HG03439 (cell line): ENCODE data around the gene ARHGEF17.

Experiments used
- ATAC-seq: cut with Tn5 transposase; IDR thresholded peaks from one replicate; pipeline ENCODE4 v1.9.1; 2021; ENCODE audit warnings: mild to moderate bottlenecking, moderate library complexity; ENCODE audit not compliant: unreplicated experiment

The ARHGEF17 gene

GRCh38 chr11:73292525-73292894 lies 15.6 kb upstream of the ARHGEF17 start:
- no peak for ATAC-seq

- no peak for ATAC-seq
These were observed 14.6 kb upstream of the ARHGEF17 start for GRCh38 chr11:73293356-73293936.

- ATAC-seq = no peak
These were observed 13.5 kb upstream of the ARHGEF17 start for GRCh38 chr11:73294604-73295003.

- no peak for ATAC-seq
These were observed 12.7 kb upstream of the ARHGEF17 start for GRCh38 chr11:73295241-73295995.

GRCh38 chr11:73295996-73296318 lies 12.1 kb upstream of the ARHGEF17 start:
- no peak for ATAC-seq

GRCh38 chr11:73296501-73297230 lies 11.4 kb upstream of the ARHGEF17 start:
- ATAC-seq = no peak

- ATAC-seq = no peak
These were observed 10.9 kb upstream of the ARHGEF17 start for GRCh38 chr11:73297231-73297590.

GRCh38 chr11:73297702-73298101 lies 10.4 kb upstream of the ARHGEF17 start:
- no peak for ATAC-seq

- ATAC-seq = no peak
These were observed 9.8 kb upstream of the ARHGEF17 start for GRCh38 chr11:73298233-73298632.

- ATAC-seq = no peak
These were observed 8.3 kb upstream of the ARHGEF17 start for GRCh38 chr11:73299751-73300150.

GRCh38 chr11:73306069-73306841 lies 1.8 kb upstream of the ARHGEF17 start:
- no peak for ATAC-seq

GRCh38 chr11:73306977-73307322 lies 1.1 kb upstream of the ARHGEF17 start:
- no peak for ATAC-seq

- peak; percentile 58 for ATAC-seq
These were observed 613 bp upstream of the ARHGEF17 start for GRCh38 chr11:73307323-73308002.

- ATAC-seq = no peak
These were observed 1.2 kb downstream of the ARHGEF17 start for GRCh38 chr11:73308961-73309919.

- ATAC-seq = no peak
These were observed 2.0 kb downstream of the ARHGEF17 start for GRCh38 chr11:73310076-73310475.

- ATAC-seq = no peak
These were observed 2.8 kb downstream of the ARHGEF17 start for GRCh38 chr11:73310661-73311393.

GRCh38 chr11:73311394-73311869 lies 3.4 kb downstream of the ARHGEF17 start:
- no peak for ATAC-seq

GRCh38 chr11:73312036-73312435 lies 4.0 kb downstream of the ARHGEF17 start:
- no peak for ATAC-seq

- no peak for ATAC-seq
These were observed 4.8 kb downstream of the ARHGEF17 start for GRCh38 chr11:73312851-73313327.
